ENCODE data around the gene CAVIN1. TPM values are rescaled to one million over a fixed set of nuclear protein-coding genes. Genes with fewer than 3 reads are reported as not detected.

Gene CAVIN1
- total RNA-seq, 4 donors from 2014 or later = 619 to 1,181 (median 1,019) TPM

Small RNA genes lying within 50 kb of the gene (small RNA-seq; reads per million reads assigned to genes)
- gene RNU7-97P = 0 reads per million in 3 donors

Other genes starting within 250 kb of the CAVIN1 start
- under 1 TPM; 0.17 to 0.42 (median 0.26) TPM for gene KCNH4, start 242.1 kb downstream of the CAVIN1 start, total RNA-seq
- gene HCRT, start 237.8 kb downstream of the CAVIN1 start, total RNA-seq = not detected
- gene GHDC, start 228.8 kb downstream of the CAVIN1 start, total RNA-seq = 10 to 100 TPM; 20.3 to 31.3 (median 22.0) TPM
- gene STAT5B, start 146.9 kb downstream of the CAVIN1 start, total RNA-seq = 10 to 100 TPM; 75.0 to 93.4 (median 85.2) TPM
- 10 to 100 TPM; 42.4 to 97.0 (median 62.7) TPM for gene STAT5A, start 134.8 kb downstream of the CAVIN1 start, total RNA-seq
- gene STAT3, start 34.8 kb downstream of the CAVIN1 start, total RNA-seq = 100 to 1,000 TPM; 137 to 260 (median 211) TPM
- 10 to 100 TPM; 51.9 to 74.9 (median 63.9) TPM for gene ATP6V0A1, start 35.6 kb upstream of the CAVIN1 start, total RNA-seq
- 10 to 100 TPM; 27.8 to 36.6 (median 31.8) TPM for gene NAGLU, start 113.0 kb upstream of the CAVIN1 start, total RNA-seq
- gene HSD17B1, start 129.7 kb upstream of the CAVIN1 start, total RNA-seq = 1 to 10 TPM in 1 of 4 donors, under 1 TPM in 3; 0.13 to 2.5 (median 0.62) TPM
- 10 to 100 TPM; 13.4 to 27.5 (median 22.4) TPM for gene COASY, start 138.9 kb upstream of the CAVIN1 start, total RNA-seq
- 10 to 100 TPM; 24.9 to 34.5 (median 29.3) TPM for gene MLX, start 143.8 kb upstream of the CAVIN1 start, total RNA-seq
- 1 to 10 TPM; 2.2 to 5.0 (median 4.2) TPM for gene PSMC3IP, start 154.5 kb upstream of the CAVIN1 start, total RNA-seq
- 10 to 100 TPM; 42.7 to 93.3 (median 57.0) TPM for gene RETREG3, start 186.1 kb upstream of the CAVIN1 start, total RNA-seq
- gene TUBG1, start 186.4 kb upstream of the CAVIN1 start, total RNA-seq = 10 to 100 TPM; 30.6 to 89.0 (median 55.0) TPM
- 10 to 100 TPM; 25.3 to 40.2 (median 38.1) TPM for gene TUBG2, start 236.0 kb upstream of the CAVIN1 start, total RNA-seq